HG02610 (cell line): ENCODE results near the gene OPN3.

Experiments
- ATAC-seq: cut with Tn5 transposase; IDR thresholded peaks from one replicate; pipeline ENCODE4 v1.9.1; 2021; ENCODE audit warnings: mild to moderate bottlenecking, moderate library complexity; ENCODE audit not compliant: unreplicated experiment

Gene OPN3

DNA sequence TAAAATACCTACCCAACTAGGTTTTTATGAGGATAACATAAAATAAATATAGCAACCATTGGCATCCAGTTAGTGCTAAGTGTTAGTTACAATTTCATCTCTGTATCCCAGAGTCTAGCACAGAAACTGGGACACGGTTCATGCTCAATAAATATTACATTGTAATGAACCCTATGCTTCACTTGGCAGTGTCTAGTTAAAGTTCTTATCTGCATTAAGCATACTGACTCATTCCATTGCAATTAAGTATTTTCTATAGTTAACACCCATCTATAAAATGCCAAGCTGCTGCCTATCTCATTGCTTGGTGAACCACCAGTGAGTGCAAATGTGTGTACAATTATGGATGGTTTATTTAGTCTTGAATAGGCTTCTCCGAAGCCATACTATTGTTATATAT, 15.2 kb downstream of the OPN3 start:
- no peak for ATAC-seq

DNA sequence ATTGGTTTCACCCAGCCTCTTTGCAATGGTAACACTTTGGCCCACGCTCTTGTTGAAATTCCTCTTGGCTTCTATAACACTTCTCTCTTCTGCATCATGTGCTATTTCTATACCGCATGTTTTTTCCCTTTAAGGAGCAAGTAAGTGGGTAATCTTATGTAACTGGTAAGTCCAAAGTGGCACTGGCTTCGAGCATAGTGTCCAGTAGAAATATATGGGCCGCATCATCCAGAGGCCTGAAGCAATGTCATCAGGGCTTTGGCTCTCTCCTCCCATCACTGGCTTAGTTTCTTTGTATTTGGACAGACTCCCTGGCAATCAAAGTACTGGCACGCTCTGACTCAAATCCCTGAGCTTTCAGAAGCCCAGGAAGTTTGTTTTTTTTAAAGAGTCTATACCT, 17.5 kb downstream of the OPN3 start:
- ATAC-seq = no peak

DNA sequence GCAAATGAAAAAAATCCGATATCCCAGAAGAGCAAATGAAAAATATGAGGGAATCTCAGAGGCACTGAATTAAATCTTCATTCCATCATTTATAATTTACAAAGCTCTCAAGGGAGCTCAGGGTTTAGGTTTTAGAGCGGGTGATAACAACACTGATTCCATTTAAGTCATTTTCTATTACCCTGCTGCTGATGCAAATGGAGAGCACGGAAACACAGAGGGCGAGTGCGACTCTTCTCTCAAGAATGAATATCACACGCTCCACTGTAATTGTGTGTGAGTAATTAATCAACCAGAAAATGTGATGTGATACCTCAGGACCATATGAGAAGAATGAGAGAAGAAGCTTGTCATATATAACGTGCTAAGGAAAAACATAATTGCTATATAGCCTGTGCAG, 22.7 kb downstream of the OPN3 start:
- no peak for ATAC-seq

GRCh38 chr1:241615043-241615974, 24.9 kb downstream of the OPN3 start:
- ATAC-seq = no peak

GRCh38 chr1:241614572-241614971, 25.6 kb downstream of the OPN3 start:
- no peak for ATAC-seq

- ATAC-seq = no peak
These were observed 26.0 kb downstream of the OPN3 start for GRCh38 chr1:241614144-241614543.

GRCh38 chr1:241612533-241613477, 27.4 kb downstream of the OPN3 start:
- ATAC-seq = no peak

- ATAC-seq = no peak
These were observed 28.4 kb downstream of the OPN3 start for GRCh38 chr1:241611736-241612135.

DNA sequence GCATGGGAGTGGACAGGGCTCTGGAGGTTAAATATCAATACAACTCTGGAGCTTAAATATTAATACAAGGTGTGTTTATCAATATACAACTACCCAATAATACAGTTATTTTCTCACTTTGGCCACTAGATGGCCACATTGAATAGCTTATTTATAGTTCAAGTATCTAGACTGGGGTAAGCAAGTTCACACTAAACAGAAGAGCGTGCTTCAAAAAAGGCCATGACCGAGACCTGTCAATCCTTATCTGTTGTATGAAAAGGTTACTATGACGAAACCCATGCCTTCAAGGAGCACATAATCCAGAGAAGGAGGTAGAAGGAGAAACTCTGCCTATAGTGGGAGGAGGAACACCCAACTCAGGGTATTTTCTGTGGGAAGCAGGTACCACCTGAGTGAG, 29.1 kb downstream of the OPN3 start:
- ATAC-seq = peak; percentile 68

DNA sequence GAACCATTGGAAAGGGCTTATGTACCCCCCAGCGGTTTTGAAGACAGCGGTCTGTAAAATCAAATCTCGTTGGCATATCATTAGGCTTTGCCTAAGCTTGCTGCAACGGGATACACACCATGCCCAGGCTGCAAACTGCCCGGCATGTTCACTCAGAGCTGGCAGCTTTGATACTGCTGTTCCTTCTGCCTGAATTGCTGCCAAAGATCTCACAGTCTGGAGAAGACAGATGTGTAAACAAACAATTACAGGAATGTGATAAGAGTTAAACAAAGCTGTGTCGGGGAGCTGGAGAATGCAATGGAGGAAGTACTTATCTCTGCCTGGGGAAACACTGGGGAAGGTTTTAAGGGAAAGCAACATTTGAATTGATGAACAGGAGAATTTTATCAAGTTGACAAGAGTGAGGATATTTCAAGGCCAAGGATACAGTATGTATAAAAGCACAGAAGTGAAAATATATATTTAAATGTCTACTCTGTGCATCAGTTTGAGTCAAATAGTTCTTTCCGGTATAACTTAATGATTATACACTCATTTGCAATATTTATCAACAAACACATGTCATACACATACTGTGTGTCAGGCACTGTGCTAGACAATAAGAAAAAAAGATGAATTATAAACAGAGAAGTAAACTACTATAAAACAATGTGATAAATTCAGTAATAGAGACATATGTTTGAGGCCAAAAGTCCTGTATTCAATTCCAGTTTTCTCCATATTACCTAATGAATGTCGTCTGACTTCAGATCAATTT, 29.9 kb downstream of the OPN3 start:
- ATAC-seq = no peak

GRCh38 chr1:241608379-241609033, 31.7 kb downstream of the OPN3 start:
- peak; percentile 76 for ATAC-seq

DNA sequence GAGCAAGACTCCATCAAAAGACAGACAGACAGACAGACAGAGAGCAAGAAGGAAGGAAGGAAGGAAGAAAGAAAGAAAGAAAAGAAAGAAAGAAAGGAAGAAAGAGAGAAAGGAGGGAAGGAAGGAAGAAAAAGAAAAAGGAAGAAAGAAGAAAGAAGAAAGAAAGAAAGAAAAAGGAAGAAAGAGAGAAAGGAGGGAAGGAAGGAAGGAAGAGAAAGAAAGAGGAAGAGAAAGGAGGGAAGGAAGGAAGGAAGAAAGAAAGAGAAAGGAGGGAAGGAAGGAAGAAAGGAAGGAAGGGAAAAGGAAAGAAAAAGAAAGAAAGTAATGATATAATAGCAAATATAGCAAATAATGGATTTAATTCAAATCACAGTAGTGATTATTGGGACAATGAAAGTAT, 32.7 kb downstream of the OPN3 start:
- ATAC-seq = no peak

- no peak for ATAC-seq
These were observed 33.6 kb downstream of the OPN3 start for GRCh38 chr1:241606544-241606943.

GRCh38 chr1:241605146-241605805, 34.9 kb downstream of the OPN3 start:
- ATAC-seq = no peak

DNA sequence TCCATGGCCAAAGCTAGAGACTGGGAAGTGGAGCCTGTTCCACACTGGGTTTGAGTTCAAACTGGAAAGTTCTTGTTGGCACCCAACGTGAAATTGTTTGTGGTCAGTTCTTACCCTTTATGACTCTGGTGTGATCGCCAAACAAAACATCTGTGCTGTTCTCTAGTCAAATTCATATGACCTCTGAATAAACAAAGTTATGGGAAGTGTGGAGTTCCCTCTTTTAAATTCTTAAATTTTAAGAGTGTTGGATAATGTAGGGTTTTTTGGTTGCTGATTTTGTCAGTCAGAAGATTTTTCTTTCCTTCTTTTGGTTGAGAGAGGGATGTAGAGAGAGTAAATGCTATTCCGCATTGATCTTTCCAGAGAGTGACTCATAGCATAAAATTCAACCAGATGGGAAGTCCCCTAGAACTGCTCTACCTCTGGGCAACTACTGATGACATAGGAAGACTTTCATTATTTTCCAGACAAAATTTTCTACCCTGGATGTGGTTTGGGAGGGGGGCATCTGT, 36.4 kb downstream of the OPN3 start:
- ATAC-seq = no peak

DNA sequence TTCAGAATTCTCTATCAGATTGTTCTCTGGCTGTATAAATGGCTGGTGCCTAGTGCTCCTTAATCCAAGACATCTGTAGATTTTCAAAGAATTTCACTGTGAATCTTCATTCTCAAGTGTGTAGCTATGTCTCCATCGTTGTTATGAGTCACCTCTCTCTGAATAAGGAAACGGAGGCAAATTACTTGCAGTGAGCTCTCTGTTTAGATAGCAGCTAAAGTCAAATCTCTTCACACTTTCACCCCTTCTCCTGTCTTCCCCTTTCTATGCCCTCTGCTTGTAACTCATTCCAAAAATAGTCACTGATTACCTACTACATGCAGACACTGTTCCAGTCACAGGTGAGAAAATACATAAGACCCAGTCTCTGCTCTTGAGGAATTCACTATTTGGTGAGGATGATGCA, 39.7 kb downstream of the OPN3 start:
- ATAC-seq = peak; percentile 87

DNA sequence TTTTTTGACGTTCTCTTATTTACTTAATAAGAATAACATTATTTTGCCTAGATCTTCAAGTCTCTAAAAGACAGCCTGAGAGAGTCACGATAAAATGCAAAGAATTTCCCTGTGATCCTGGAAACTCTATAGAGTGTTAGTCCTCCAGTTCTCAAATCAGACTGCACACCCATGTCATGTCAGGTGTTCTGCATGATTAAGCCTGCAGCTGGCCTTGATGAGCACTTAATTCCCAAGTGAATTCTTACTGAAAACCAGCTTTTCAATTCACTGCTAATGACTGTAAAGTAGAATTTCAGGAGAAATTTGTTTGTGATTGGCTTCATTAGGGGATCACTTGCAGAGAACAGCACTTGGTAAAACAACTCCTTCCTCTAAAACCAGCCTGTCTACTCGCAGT, 41.9 kb downstream of the OPN3 start:
- ATAC-seq = peak; percentile 31

GRCh38 chr1:241596633-241597032, 43.5 kb downstream of the OPN3 start:
- ATAC-seq = peak; percentile 31

DNA sequence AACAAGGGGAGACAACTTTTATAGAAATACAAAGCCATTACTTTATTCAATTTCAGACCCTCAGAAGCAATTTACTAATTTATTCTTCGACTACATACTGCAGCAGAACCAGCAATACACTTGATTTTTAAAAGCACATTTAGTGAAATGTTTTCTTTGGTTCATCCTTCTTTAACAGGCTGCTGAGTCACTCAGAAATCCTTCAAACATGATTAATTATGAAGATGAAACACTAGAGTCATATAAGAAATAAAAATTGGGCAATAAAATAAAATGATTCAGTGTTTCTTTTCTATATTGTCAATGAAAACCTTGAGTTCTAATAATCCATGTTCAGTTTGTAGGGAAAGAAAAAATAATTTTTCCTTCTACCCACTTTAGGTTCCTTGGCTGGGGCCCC, 47.0 kb downstream of the OPN3 start:
- no peak for ATAC-seq
